A673 (cell line): Measurements from ENCODE around the gene CDH23.

Source experiments
- EZH2 ChIP-seq: fragments of 200-600 bp; sonication (generic); IDR thresholded peaks from 2 replicates; pipeline ENCODE4 v1.6.1; 2017; ENCODE audit warnings: borderline replicate concordance, low read depth, mild to moderate bottlenecking, mixed read lengths, antibody characterized with exemption, low read length; ENCODE audit not compliant: poor library complexity, severe bottlenecking
- TF ChIP-seq, protein P1 (sequence below): fragments of 300-800, 200-600 bp; sonication (generic); conservative IDR thresholded peaks from 2 replicates; pipeline ENCODE4 v1.5.1; 2017; ENCODE audit warnings: low read depth, mild to moderate bottlenecking, antibody characterized with exemption, low read length, moderate library complexity, mixed read lengths

DNA sequence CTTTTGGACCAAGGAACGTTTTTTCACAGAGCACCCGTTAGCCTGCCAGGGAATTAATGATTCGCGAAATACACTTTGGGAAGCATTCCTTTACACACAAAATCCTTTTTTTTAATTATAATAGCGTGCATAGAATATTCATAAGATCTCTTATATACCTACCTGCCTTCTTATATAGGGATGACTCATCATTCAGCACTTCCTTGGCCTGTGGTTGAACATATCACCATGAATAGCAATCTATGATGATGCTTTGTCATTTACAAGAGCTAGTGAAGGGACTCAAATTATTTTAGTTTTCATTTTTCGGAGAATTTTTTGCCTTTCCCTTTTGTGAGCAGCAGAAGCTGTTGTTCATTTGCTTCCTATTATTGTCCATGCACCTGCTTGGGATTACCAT is 97.0 kb downstream of the CDH23 start:
- TF ChIP-seq, protein P1, sequence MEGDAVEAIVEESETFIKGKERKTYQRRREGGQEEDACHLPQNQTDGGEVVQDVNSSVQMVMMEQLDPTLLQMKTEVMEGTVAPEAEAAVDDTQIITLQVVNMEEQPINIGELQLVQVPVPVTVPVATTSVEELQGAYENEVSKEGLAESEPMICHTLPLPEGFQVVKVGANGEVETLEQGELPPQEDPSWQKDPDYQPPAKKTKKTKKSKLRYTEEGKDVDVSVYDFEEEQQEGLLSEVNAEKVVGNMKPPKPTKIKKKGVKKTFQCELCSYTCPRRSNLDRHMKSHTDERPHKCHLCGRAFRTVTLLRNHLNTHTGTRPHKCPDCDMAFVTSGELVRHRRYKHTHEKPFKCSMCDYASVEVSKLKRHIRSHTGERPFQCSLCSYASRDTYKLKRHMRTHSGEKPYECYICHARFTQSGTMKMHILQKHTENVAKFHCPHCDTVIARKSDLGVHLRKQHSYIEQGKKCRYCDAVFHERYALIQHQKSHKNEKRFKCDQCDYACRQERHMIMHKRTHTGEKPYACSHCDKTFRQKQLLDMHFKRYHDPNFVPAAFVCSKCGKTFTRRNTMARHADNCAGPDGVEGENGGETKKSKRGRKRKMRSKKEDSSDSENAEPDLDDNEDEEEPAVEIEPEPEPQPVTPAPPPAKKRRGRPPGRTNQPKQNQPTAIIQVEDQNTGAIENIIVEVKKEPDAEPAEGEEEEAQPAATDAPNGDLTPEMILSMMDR: no peak
- TF ChIP-seq EZH2: no peak
